Loucy (cell line): ENCODE data around the gene XRCC4.

Experiments
- H2AFZ ChIP-seq: fragments of 200-600 bp; sonication (generic); 2 replicates; pipeline ENCODE4 v1.6.0; 2016; ENCODE audit warnings: antibody characterized with exemption, mild to moderate bottlenecking, low read length, moderate library complexity
- H3F3A ChIP-seq: fragments of 200-600 bp; 2 replicates; pipeline ENCODE4 v1.6.0; 2016; ENCODE audit warnings: antibody characterized with exemption, low read depth, mild to moderate bottlenecking
- H3K27me3 ChIP-seq: fragments of 200-600 bp; sonication (generic); 2 replicates; pipeline ENCODE4 v1.6.1; 2014; ENCODE audit warnings: low read length, mild to moderate bottlenecking; ENCODE audit not compliant: insufficient read depth, poor library complexity, severe bottlenecking
- H3K36me3 ChIP-seq: fragments of 200-600 bp; sonication (generic); 2 replicates; pipeline ENCODE4 v1.6.1; 2016; ENCODE audit warnings: low read length; ENCODE audit not compliant: insufficient read depth
- H3K4me1 ChIP-seq: fragments of 200-600 bp; sonication (generic); 2 replicates; pipeline ENCODE4 v1.5.1; 2014; ENCODE audit warnings: low read length, mild to moderate bottlenecking; ENCODE audit not compliant: insufficient read depth, poor library complexity, severe bottlenecking
- H3K4me2 ChIP-seq: fragments of 200-600 bp; sonication (generic); 2 replicates; pipeline ENCODE4 v1.6.0; 2014; ENCODE audit warnings: antibody characterized with exemption, low read length, low read depth, mild to moderate bottlenecking; ENCODE audit not compliant: poor library complexity, severe bottlenecking
- H3K4me3 ChIP-seq: fragments of 200-600 bp; sonication (generic); 2 replicates; pipeline ENCODE4 v1.5.1; 2014; ENCODE audit warnings: low read length, mild to moderate bottlenecking, mixed read lengths; ENCODE audit not compliant: poor library complexity, severe bottlenecking
- H3K79me2 ChIP-seq: fragments of 200-600 bp; sonication (generic); 2 replicates; pipeline ENCODE4 v1.6.1; 2014; ENCODE audit warnings: low read length; ENCODE audit not compliant: insufficient read depth
- H3K9ac ChIP-seq: fragments of 200-600 bp; sonication (generic); 2 replicates; pipeline ENCODE4 v1.6.0; 2014; ENCODE audit warnings: mild to moderate bottlenecking, low read depth, low read length, moderate library complexity; ENCODE audit not compliant: poor library complexity, severe bottlenecking
- H3K9me2 ChIP-seq: fragments of 200-600 bp; sonication (generic); replicated peaks from 2 replicates; pipeline ENCODE4 v1.6.1; 2016; ENCODE audit warnings: low read depth, low read length, mixed read lengths
- H3K9me3 ChIP-seq: fragments of 200-600 bp; sonication (generic); 2 replicates; pipeline ENCODE4 v1.6.1; 2014; ENCODE audit warnings: mild to moderate bottlenecking, antibody characterized with exemption, low read length, low read depth; ENCODE audit not compliant: insufficient read depth
- H4K20me1 ChIP-seq: fragments of 200-600 bp; sonication (generic); 2 replicates; pipeline ENCODE4 v1.6.0; 2014; ENCODE audit warnings: antibody characterized with exemption, low read length, mild to moderate bottlenecking; ENCODE audit not compliant: insufficient read depth, poor library complexity, severe bottlenecking
- EZH2phosphoT487 ChIP-seq: fragments of 200-600 bp; IDR thresholded peaks from 2 replicates; pipeline ENCODE4 v1.6.1; 2018; ENCODE audit warnings: antibody characterized with exemption, mild to moderate bottlenecking, moderate library complexity, borderline replicate concordance
- TF ChIP-seq, protein P1 (sequence below): fragments of 200-600 bp; sonication (generic); conservative IDR thresholded peaks from 2 replicates; pipeline ENCODE4 v1.5.1; 2014; ENCODE audit warnings: mild to moderate bottlenecking, antibody characterized with exemption, low read length

XRCC4 gene

DNA sequence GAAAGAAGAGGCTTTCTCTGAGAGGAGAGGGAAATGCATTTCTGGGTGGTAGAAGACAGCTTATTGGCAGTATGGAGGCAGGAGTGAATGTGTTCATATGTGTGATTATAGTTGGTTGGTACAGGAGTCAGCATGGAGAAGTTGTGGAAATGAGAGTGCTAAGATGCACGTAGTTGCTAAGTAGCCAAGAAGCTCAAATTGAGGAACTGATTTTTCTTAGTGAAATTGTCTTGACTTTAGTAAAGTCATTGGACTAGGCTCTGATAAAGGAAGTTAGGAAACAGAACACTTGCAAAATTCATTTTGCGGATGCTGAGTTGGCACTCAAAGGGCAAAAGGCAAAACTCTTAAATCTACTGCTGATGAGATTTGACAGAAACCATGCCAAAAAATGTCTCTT lies 235.3 kb downstream of the XRCC4 start:
- Histone ChIP-seq H3K9ac (no peak overlapping the region), H4K20me1 (no peaks in the 10 kb centered on the region), H3K36me3 (no peaks in the 10 kb centered on the region), H2AFZ (no peak overlapping the region), H3K79me2 (no peaks in the 10 kb centered on the region), H3F3A (no peaks in the 10 kb centered on the region), H3K4me2 (no peak overlapping the region), H3K27me3 (no peaks in the 10 kb centered on the region), H3K4me3 (no peak overlapping the region), H3K4me1 (no peaks in the 10 kb centered on the region), H3K9me2 (no peaks in the 10 kb centered on the region), H3K9me3 (peaks cover 6% of the 10 kb centered on the region; the same call in 1 of the 2 replicates)
- no peak for TF ChIP-seq EZH2phosphoT487
- TF ChIP-seq, protein P1, sequence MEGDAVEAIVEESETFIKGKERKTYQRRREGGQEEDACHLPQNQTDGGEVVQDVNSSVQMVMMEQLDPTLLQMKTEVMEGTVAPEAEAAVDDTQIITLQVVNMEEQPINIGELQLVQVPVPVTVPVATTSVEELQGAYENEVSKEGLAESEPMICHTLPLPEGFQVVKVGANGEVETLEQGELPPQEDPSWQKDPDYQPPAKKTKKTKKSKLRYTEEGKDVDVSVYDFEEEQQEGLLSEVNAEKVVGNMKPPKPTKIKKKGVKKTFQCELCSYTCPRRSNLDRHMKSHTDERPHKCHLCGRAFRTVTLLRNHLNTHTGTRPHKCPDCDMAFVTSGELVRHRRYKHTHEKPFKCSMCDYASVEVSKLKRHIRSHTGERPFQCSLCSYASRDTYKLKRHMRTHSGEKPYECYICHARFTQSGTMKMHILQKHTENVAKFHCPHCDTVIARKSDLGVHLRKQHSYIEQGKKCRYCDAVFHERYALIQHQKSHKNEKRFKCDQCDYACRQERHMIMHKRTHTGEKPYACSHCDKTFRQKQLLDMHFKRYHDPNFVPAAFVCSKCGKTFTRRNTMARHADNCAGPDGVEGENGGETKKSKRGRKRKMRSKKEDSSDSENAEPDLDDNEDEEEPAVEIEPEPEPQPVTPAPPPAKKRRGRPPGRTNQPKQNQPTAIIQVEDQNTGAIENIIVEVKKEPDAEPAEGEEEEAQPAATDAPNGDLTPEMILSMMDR, result no peak

DNA sequence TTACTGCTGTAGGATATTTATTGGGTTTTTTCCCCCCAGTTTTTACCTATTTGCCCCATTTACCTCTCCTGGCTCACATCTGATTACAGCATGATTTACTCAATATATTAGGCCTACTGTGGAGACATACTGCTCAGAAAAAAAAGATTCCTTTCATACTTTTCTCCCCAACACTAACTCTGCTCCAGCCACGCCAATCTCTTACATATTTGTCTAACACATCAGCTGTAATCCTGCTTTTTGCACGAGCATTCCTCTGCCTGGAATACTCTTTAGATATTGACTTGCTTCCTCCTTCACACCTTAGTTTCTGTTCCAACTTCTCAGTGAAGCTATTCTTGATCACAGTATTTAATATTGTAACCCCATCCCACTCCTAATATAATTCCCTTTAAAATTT lies 236.1 kb downstream of the XRCC4 start:
- no peak overlapping the region for H3K4me2 ChIP-seq
- H3K9me2 ChIP-seq, result no peaks in the 10 kb centered on the region
- H4K20me1 ChIP-seq, result no peaks in the 10 kb centered on the region
- no peaks in the 10 kb centered on the region for H3K4me1 ChIP-seq
- no peak for TF ChIP-seq EZH2phosphoT487
- TF ChIP-seq, protein P1, result no peak
- no peaks in the 10 kb centered on the region for H3K27me3 ChIP-seq
- H3K9me3 ChIP-seq, result peaks cover 6% of the 10 kb centered on the region; the same call in 1 of the 2 replicates
- H3F3A ChIP-seq, result no peaks in the 10 kb centered on the region
- no peak overlapping the region for H3K9ac ChIP-seq
- H2AFZ ChIP-seq, result no peak overlapping the region
- H3K36me3 ChIP-seq, result no peaks in the 10 kb centered on the region
- no peak overlapping the region for H3K4me3 ChIP-seq
- H3K79me2 ChIP-seq, result no peaks in the 10 kb centered on the region

DNA sequence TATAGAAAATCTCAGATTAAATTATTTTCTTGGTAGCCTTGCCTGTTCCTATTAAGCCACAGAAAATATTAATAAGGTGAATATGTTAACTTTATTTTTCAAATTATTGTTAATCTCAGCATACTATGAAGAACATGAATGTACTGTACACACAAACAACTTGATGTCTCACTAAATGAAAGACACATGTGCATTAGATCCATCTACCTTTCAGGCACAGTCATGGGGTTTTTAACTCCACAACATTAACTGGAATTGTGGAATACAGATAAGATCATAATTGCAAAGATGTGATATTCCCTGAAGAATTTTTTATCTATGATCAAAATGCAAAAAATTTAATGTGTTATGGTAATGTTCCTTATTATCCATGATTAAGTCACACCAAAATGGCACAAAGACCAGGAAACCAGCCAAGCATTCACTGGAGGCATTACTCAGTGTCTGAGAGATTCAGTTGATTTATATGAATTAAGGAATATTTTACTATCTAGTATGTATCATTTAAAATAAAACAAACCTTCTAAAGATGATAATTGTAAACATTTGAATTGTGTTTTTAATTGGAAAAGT lies 244.2 kb downstream of the XRCC4 start:
- H3K79me2 ChIP-seq, result no peaks in the 10 kb centered on the region
- TF ChIP-seq, protein P1, result no peak
- no peak for TF ChIP-seq EZH2phosphoT487
- H3K4me1 ChIP-seq, result no peaks in the 10 kb centered on the region
- H2AFZ ChIP-seq, result no peak overlapping the region
- no peak overlapping the region for H3K9ac ChIP-seq
- H3K36me3 ChIP-seq, result no peaks in the 10 kb centered on the region
- no peaks in the 10 kb centered on the region for H3K27me3 ChIP-seq
- H3F3A ChIP-seq, result no peaks in the 10 kb centered on the region
- no peaks in the 10 kb centered on the region for H4K20me1 ChIP-seq
- no peak overlapping the region for H3K4me2 ChIP-seq
- no peaks in the 10 kb centered on the region for H3K9me3 ChIP-seq
- no peak overlapping the region for H3K4me3 ChIP-seq
- no peaks in the 10 kb centered on the region for H3K9me2 ChIP-seq
